EH (cell line): ENCODE data around the gene RSPO3.
"Not testable (repeated sequence)": the region's sequence is repeated elsewhere in the genome, so short reads cannot be mapped to it uniquely, and the experiment has no call there.

Source experiments
- DNase-seq: peaks from one replicate; pipeline ENCODE4 v3.0.0-alpha.2; 2015; ENCODE audit warnings: low read depth

The RSPO3 gene, protein sequence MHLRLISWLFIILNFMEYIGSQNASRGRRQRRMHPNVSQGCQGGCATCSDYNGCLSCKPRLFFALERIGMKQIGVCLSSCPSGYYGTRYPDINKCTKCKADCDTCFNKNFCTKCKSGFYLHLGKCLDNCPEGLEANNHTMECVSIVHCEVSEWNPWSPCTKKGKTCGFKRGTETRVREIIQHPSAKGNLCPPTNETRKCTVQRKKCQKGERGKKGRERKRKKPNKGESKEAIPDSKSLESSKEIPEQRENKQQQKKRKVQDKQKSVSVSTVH

DNA sequence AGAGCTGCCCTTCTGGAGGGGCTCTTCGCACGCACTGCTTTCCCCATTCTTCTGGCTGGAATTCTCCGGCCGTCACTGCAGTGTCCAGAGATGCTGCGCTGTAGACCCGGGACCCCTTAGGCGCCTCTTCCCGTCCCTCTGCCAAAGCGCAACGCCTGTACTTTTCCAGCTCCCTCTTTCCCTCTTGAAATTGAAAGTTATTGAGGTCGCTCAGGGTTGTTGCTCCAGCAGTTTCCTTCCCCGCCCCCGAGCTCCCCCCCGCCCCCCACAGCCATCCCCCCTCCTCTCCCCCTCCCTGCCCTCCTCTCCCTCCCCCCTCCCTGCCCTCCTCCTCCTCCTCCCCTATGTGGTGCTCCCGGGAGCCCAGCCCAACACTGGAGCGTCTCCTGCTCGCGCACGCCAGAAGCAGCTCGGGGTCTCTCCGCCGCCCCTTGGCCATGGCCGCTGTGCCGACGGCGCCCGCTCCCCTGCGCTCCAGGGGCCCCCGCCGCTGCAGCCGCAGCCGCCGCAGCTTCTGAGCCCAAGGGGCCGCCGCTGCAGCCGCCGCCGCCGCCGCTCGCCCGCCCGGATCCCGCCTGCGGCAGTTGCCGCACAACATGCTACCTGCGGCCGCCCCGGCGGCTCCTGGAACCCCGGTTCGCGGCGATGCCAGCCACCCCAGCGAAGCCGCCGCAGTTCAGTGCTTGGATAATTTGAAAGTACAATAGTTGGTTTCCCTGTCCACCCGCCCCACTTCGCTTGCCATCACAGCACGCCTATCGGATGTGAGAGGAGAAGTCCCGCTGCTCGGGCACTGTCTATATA, at the start of gene RSPO3:
Gene RSPO3 (plus strand): TSS at position 374 of the 804 bp plus-strand sequence. CDS start 522 bp downstream, outside the sequence.
- DNase-seq: peak; percentile 27

DNA sequence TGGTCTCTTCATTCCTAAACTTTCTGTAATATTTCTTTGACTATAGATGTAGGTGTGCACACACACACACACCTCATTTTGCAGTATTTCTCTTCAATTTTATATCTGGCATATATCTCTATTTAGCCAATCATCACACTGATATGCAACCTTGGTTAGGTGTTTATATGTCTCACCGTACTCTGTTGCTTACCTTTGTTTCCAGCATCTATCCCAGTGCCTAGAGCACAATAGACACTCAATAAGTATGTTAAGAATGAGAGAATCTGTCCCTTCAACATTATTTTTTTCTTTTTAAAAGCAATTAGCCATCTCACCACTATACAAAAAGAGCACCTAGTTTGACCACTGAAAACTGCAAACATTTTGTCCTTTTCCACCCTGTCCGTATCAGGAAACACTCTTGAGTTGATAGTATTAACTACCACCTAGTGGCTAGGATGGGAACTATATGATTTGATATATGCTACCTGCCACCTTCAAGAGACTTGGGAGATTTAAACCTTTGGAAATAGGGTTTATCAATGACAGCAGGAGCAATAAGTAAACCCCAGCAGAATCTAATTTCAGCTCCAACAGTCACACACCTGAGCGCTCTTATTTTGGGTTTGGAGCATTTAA, 48.7 kb upstream of the RSPO3 start:
- peak; percentile 48 for DNase-seq

DNA sequence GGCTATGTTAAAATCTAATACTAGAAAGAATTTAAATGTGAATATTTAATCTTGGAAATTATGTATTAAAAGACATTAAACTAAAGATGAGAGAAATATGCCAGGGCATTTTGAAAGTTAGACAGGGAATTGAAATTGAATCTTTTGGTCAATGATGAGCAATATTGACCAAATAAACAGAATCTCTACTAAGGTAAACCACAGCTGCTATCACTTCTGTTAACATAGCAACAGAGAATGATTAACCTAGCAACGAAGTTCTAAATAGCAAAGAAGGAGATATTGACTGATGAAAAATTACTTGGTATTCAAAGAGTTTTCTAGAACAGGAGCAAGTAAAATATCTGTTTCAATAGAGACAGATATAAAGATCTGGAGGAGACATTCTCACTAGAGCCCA, 45.2 kb upstream of the RSPO3 start:
- DNase-seq: no peak

DNA sequence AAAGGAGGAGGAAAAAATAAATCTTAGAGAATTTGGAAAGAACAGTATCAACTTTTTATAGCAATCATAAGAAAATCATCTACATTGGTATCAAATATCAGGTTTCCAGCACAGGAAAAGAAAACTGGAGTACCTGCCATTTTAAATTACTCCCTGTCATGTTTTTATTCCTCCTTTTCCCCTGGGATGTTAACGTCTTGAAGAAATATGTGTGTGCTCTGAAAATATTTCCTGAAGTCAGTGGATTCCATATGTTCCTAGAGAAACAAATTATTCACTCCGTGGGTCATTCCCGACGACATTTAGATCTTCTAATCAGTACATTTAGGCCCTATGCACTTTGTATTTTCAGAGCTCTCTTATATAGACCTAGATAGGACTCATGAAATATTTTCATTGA, 42.0 kb upstream of the RSPO3 start:
- DNase-seq: no peak

DNA sequence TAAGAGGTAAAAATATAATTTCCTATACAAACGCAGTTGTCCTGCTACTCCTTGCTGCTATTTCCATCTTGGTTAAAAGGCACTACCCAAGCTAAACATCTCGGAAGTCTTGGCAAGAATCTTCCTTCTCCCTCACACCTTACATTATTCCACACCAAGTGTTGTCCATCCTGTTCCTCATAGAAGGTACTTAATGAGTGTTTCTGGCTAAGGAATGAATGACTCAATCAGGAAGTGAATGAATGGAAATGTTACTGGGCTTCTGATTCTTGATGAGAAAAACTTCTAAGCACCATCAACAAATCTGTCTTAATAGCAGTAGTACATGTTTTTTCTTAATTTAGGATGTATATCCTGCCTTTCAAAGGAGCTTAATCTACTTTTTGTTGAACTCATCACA, 40.6 kb upstream of the RSPO3 start:
- DNase-seq: no peak

DNA sequence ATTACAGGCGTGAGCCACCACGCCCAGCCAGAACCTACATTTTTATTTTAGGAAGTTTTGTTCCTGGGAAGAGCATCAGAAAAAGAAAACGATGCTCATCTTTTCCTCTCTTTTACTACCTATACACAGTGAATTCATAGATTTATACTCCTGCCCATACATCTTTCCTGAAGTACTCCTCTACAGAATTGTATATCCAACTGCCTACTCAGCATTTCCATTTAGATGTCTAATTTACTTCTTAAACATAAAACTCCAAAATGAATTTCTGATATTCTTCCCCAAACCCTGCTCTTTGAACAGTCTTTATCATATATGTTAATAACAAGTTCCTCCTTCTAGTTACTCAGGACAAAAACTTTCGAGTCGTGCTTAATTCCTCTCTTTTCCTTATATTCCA, 39.8 kb upstream of the RSPO3 start:
- no peak for DNase-seq

DNA sequence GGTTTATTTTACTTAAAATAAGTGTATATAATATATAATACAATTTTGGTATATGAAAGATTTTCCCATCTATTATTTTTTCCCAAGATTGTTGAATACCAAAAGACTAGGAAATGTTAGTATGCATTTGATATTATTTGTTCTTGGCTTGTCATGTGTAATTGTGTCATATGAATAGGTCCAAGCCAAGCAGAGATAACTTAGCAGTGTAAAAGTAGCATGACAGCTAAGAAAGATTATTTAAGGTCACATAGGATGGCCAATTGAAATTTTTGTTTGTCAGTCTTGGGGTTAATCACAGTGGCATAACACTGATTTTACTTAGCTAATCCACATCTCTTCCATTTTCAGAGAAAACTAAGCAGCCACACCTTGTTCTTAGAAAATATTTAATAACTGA, 38.8 kb upstream of the RSPO3 start:
- no peak for DNase-seq

DNA sequence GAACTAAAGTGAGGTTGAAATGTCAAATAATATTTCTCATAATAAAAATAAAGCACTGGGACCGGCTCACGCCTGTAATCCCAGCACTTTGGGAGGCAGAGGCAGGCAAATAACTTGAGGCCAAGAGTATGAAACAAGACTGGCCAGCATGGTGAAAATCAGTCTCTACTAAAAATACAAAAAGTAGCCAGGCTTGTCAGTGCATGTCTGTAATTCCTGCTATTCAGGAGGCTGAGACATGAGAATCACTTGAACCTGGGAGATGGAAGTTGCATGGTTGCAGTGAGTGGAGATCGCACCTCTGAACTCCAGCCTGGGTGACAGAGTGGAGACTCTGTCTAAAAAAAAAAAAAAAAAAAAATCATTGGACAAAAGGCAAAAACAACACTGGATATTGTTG, 38.4 kb upstream of the RSPO3 start:
- no peak for DNase-seq

DNA sequence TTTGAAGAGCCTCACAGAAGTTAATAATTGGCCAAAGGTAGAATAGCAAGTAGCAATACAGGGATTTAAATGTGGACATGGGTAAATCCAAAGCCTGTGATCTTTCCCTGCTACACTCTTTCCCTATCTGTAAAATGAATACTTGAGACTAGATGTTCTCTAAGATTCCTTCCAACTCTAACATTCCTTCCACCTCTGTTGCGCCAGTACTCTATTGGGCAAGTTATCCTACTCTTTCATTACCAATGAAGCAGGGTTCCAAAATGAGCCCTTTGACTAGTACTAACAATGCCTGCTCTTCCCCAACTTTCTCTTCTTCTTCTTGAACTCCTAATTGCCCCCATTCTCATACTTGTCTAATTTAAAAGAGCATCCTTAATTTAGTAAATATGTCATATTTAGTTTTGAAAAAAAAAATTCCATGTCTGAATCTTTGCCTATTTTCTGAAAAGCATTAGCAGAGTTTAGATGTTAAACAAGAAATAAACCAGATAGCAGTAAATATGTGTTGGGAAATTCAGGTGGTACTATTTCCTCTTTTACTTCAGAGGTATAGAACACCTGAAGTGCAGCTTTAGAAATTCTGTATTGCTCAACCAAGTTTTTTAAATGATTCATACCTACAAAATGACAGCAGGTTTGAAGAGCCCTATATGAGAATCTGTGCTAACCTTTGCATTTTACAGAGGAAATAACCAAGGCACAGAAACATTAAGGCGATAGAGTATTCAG, 35.1 kb upstream of the RSPO3 start:
- no peak for DNase-seq

DNA sequence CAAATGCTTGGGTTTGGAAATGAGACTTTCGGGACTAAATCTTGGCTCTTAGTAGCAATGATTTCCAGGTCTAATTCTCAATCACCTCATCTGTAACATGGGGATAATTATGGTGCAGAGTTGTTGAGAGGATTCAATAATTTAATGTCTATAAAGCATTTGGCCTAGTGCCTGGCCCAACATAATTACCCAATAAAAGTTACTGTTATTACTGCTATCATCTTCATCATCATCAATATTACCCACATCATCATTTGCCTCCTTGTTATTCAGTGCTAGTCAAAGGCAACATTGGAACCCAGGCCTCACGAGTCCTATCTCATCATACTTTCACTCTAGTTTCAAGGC, 34.5 kb upstream of the RSPO3 start:
- no peak for DNase-seq

DNA sequence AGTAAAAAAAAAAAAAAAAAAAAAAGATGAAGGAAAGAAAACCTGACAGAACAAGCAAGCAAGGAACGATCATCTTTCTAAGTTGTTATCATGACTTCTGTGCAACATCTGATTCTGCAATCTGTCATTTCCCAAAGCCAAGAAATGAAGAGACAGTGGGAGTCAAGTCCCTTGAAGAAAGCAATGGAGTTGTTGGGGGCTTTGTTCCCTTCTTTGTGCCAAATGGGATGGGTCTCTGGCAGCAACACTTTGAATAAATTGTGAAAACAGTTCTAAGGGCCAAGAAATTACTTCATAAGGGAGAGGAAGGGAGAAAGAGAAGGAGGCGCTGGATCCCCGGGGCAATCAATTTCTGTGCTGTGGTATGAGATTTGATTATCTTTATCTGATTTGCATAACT, 33.3 kb upstream of the RSPO3 start:
- no peak for DNase-seq

DNA sequence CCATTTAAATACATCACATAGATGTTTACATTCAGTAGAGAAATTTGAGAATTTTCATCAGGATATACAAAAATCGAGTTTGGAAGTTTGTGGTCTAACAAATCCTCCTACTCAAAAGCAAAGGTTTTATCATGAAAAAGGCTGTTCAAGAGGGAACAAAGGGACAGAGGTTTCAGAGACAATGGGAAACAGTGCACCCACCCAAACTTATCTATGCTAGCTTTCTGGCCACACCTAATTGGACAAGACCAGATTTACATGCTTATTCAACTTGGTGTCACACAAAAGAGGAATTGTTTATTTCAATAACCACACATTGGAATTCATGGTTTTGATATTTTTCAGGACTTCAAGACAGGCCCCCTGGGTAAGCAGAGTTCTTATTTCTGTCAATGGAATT, 28.4 kb upstream of the RSPO3 start:
- no peak for DNase-seq

DNA sequence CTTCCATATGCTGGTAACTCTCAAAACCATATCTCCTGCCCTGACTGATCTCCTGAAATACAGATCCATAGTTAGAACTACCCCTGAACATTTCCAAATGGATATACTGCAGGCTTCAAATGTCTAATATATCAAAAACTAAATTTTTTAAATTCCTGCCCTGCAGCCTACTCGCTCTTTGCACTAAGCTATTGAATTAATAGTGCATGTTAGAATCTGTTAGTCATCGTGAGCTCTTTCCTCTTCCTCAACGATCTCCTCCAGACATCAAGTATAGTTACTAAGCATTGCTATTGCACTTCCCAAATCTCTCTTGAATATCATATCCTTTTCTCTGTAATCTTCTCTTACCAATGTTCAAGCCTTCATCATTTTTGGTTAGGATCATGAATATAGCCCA, 26.0 kb upstream of the RSPO3 start:
- DNase-seq: no peak

DNA sequence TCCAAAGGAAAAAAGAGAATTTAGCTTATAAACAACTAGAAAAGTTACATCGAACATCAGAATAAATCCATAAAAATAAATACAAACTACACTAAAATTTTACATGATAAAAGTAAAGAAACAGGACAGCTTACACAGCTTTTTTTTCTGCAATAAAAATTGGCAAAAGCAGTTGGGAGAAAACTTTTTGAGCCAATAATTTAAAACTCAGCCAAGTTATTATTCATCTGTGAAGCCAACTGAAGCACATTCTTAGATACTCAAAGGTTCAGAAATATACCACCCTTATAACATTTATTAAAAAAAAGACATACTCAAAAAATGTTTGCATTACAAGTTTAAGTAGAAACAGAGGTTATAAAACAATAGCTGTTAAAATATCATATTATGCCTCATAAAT, 23.7 kb upstream of the RSPO3 start:
- DNase-seq: no peak

DNA sequence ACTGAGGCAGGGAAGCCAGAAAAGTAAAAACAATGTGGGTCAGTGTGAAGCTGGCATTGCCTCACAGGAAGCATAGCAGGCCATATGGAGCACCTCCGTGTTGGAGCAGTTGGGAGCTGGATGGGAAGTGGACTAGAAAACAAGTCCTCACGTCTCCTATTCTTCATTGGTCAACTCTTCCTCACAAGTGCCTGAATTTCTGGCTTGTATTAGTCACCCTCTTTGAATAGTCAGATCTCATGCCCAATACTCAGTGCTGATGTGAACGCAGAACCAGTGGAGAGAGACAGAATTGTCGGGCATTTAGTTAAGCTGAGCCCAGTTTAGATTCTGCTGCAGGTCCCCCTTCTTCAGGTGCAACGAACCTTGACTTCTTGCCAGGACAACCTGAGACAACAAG, 22.3 kb upstream of the RSPO3 start:
- DNase-seq: no peak

DNA sequence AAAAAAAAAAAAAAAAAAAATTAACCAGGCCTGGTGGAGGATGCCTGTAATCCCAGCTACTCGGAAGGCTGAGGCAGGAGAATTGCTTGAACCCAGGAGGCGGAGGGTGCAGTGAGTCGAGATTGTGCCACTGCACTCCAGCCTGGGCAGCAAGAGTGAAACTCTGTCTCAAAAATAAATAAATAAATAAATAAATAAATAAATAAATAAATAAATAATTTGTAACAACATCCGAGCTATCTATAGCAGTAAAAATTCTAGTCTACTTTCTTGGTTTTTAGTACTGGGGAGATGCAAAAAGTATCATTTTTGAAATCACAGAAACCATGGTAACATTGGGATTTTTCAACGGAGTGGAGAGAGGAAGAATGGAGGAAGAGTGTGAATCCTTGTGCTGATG, 21.0 kb upstream of the RSPO3 start:
- not testable (repeated sequence) for DNase-seq

DNA sequence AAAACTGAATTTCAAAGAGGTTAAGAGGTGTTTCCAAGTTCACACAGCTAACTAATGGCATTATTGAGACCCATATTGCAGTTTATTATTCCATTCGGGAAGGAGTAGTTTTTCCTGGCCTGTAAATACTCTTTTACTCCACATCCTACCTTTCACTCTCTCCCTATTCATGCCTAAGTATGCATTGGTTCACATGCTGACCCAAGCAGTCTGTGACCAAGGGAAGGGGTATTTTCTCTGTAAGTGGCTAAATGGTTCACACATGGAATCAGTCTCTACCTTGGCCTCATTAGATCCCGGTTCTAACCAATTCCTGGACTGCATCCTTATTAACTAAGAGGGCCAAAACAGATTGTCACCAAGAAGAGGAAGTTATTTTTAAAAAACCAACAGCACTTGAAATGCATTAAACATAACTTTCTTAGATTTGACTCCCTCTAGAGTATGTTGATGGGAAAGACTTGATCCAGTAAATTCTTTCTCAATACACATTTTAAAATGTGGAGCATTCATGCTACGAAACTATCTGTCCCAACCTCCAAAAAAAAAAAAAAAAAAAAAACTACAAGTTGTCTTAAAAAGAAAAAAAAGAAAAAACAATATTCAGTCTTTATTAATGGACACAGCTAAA, 17.8 kb upstream of the RSPO3 start:
- peak; percentile 25 for DNase-seq

DNA sequence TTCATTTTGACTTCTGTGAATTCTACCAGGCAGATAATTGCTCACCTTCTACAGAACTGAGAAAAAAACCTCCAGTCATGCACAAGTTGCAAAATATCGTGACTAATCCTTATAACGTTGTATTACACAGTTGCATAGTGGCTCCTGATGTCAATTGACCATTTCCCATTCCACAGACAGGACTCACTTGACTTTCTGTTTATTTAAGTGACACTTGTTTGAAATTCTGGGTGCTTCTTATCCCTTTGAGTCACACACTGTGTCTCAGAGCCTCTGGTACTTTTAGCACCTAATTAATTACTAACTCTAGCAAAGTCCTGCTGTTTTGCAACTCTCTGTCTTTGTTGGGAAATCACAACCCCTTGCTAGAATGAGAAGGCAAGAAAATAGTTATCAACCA, 16.2 kb upstream of the RSPO3 start:
- peak; percentile 79 for DNase-seq

DNA sequence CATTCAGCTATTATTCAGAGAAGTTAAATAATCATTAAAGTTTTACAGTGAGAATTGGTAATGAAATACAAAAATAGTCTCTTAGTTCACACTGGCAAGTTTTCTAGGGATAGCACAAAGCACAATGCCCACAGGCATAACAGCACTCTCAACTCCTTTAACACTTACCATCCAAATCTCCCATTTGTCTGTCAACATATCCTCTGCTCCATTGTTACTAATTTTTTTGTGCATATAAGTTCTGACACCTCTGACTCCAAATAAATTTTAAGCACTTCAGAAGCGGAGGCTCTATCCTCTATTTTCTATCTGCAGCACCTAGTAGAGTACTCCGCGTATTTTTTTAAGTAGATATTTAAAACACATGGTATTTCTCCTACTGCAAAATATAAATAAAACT, 15.6 kb upstream of the RSPO3 start:
- no peak for DNase-seq

DNA sequence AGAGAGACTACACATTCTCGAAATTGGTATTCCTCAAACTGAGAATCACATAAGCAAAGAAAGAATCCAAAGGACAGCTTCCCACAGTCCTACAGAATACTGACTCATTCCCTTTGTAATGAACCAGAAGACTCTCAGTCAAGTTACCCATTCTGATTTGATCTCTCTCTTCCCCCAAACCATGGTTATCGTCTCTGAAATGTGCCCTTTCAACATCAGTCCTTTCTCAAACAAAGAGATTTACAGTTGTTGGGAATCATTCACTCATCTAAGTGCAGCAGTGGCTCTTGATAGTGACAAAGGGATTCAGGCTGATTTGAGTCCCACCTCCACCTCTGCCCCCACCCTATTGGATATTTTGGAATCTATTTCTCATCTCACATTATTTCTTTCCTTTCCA, 15.0 kb upstream of the RSPO3 start:
- peak; percentile 19 for DNase-seq

DNA sequence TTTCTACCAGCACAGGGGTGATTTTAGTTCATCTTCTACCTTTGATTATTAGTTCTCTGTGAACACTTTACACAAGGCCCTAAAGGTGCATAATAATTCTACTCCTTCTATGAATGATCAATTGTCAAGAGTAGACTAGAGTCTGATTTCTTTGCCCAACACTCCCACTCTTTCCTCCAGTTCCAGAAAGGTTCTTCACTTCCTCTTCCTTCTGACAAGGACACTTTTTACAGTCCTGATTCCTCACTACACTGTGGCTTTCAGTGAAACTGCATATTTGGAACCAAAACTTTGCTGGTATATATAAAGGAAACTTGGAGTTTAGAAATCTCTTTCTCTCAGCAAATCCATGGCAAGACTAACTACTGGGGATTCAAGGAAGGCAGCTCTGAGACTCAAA, 10.6 kb upstream of the RSPO3 start:
- no peak for DNase-seq

DNA sequence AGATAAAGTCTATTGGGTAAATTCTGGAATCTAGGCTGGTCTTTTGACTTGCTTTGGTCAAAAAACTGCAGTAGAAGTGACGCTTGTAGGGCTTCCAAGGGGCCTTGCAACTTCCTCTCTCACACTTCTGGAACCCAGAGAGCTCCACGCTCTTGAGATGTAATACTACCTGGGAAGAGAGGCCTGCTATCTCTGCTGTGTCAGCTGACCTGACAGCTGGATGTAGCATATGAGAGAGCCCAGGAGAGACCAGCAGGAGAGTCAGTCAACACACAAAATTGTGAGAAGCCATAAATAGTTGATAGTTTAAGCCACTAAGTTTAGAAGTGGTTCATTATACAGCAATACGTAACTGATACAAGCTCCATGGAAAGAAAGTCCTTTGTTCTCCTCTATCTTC, 7.8 kb upstream of the RSPO3 start:
- no peak for DNase-seq
